NOMO-1 (cell line): ENCODE results near the gene SLC9A9.

Experiments used
- DNase-seq, 2 experiments: peaks; one replicate each; lab custom pipeline; 2025; ENCODE audit not compliant: unreplicated experiment in 2 of 2; lab: John Stamatoyannopoulos, UW

SLC9A9 gene

DNA sequence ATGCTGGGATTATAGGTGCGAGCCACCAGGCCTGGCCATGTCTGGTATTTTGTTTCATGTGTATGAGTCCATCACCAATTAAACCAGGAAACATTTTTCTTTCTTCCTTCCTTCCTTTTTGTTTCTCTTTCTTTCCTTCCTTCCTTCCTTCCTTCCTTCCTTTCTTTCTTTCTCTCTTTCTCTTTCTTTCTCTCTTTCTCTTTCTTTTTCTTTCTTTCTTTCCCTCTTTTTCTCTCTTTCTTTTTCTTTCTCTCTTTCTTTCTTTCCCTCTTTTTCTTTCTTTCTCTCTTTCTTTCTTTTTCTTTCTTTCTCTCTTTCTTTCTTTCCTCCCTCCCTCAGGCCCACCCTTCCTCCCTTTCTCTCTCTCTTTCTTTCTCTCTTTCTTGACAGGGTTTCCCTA, 83.4 kb downstream of the SLC9A9 start:
- no peak for DNase-seq

DNA sequence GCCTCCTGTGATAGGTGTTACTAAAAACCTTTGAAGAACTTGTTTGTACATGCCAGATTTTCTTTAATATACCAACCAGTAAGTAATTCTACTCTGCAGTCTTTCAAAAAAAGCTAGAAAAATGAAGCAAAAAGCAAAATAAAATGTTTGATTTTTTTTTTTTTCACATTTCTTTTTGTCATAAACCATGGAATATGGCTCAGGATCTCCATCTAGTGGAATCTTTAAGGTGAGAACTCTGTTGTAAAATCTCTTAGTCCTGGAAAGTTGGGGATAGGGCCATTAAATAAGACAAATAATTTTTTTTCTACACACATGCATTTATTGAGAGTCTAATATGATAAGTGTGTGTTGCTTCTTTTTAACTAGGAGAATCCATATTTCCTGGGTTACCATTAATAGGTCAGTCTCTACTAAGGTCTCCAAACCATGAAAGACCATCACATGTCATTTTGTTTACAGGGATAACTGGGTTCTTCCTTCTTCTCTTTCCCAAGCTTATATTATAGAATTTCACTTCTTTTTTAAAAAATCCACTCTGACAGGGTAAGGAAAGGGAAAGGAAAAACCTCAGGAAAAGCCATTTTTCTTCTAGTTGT, 84.6 kb downstream of the SLC9A9 start:
- peak in 1 of 2 experiments; percentile 12 for DNase-seq

DNA sequence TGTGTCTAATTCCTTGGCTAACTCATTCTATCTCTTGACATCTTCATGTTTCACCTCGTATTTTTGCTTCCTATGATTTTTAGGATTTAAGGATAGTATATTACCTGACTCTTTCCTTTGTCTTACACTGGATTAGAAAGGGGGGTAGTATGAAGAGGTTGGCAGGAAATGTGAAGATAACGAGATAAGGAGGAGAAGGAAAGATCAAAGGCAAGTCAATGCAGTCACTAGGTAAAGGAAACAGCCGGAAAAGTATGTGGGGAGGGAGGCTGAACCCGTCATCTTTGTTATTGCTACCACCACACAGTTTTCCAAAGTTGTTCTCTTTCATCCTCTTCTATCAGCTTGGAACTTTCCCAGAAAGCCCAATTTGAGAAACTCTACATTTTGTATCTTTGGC, 90.6 kb downstream of the SLC9A9 start:
- DNase-seq: no peak

DNA sequence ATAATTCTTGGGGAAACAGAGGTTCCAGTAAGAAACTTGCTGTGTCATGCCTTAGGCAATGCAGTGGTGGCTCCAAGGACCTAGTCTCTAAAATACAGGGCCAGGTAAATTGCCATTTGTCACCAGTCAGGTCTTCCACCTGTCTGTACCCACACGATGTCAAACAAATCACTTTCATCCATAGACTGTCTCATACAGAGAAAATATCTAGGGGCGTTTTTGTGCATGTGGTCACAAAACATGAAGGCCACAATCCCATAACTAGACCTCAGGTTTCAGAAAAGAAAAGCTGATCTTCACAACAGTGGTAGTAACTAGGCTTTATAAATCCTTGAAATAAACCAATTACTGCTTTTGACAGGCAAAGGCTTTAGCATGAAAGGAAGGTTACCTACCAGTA, 92.3 kb downstream of the SLC9A9 start:
- no peak for DNase-seq

DNA sequence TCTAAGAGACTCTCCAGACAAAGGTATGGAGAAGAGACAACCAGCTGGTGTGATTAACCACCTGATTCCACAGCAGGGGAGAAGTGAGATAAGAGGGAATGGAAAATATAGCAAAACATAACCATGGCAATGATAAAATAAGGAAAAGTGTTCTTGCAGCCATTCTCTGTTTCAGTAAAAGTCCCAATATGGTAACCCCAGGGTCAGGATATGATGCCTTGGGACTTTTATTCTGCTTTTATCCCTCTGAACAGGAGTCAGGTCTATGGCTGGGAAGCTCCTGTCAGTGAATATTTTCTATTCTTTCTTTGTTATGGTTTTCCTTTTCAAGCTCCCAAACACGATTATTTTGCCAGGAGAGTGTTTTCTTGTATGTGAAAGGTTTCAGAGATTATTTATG, 94.2 kb downstream of the SLC9A9 start:
- DNase-seq: no peak

DNA sequence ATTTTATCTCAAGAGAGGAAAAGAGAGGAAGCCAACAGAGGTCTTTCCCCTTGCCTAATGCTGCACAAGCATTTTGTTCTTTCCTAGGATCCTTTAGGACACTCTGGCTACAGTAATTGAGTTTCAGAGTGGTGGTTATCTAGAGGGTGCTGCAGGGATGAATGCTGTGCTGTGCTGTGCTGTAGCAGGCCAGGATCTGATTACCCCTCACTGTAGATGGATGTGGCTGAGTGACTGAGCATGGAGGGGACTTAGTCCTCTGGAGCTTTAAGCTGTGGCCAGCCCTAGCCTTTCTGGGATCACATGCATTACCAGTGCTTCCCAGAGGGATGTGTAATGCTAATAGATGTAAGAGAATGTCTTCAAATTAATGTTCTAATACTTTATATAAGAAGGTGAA, 94.8 kb downstream of the SLC9A9 start:
- DNase-seq: no peak

DNA sequence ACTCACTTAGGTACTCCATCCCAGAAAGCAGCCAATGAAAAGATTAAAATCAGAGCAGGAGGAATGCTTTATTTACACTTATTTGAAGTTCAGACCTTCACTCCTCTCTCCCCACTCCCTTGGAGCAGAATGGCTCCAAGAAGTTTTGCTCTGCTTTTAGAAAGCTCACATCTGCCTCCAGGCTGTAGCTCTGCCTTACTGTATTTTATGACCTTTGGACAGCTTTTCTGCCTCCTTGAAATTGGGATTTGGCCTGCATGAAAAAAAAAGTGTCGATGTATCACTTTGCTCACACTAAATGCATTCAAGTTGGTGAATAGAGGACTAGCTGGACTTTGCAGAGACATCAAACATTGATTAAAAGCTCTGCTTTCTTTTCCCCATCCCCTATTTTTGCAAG, 95.3 kb downstream of the SLC9A9 start:
- DNase-seq: no peak

DNA sequence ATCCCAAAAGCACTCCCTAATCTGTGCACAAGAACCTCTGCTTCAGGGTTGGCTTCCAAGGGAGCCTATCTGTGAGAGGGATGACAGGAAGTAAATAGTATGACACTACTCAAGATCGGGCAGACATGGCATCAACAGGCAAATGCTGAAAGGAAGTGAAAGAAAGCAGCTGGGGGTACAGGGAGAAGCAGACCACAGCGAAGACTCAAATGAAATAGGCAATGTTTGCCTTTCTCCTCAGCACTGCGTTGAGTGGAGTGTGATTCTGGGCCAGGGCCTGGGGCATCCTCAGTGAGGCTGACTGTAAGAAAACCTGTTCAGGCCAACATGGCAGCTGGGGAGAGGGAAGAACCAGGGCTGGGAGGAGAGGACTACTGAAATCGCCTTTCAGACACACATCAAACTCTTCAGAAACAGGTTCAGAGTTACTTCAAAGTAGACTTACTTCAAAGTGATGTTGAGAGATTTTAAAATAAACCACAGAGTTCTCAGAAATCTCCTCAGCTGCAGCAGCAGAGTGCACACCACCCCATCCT, 96.6 kb downstream of the SLC9A9 start:
- DNase-seq: peak; percentile 34 to 78

DNA sequence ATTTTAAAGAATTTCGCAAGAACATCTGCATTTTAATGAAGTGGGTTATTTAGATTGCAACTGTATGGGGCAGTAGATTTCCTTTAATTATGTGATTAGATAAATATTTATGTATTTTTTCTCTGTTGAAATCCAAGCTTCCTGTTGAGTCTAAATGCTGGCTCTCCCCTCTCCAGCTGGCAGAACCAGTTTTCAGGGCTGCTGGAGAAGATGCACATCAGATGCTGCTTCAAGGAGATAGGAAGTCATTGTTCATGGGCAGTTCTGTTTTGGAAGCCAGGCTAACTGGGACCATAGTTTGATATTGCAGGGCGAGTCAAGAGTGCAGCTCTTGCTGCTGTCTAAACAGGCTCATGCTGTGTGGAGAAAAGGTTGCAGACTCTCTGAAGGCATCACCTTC, 97.4 kb downstream of the SLC9A9 start:
- no peak for DNase-seq

DNA sequence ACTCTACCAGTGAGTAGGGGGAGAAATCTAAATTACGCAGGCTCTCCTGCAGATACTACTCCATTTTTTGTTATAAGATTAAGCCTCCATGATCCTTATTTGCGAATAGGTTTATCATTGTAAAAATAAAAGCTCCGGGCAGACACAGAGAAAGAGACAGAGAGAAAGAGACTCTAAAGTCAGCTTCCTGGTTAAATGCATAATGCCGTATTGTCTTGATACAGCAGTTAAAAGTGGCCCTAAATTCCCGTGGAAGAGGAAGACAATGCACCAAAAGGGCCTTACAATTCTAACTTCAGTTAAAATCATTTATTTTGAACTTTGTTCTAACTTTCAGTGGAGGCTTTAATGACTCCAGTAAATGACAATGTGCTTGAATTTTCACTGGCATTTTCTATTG, 98.3 kb downstream of the SLC9A9 start:
- no peak for DNase-seq

DNA sequence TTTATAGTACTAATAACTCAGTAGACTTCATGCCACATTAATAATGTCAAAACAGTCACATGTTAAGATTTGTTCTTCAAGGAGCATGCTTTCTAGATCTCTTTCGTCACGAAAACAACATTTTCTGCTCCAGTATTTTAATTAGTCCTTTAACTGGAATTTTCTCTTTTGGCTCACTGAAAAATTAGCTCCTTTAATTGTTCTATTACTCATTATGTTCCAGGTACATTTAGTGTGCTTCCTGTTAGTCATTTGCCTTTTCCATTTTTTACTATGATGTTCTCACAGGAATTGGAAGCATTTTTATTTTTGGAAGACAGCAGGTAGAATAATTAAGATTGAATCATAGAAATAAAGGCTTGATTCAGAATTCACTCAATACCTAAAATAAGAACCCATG, 111.2 kb downstream of the SLC9A9 start:
- no peak for DNase-seq

DNA sequence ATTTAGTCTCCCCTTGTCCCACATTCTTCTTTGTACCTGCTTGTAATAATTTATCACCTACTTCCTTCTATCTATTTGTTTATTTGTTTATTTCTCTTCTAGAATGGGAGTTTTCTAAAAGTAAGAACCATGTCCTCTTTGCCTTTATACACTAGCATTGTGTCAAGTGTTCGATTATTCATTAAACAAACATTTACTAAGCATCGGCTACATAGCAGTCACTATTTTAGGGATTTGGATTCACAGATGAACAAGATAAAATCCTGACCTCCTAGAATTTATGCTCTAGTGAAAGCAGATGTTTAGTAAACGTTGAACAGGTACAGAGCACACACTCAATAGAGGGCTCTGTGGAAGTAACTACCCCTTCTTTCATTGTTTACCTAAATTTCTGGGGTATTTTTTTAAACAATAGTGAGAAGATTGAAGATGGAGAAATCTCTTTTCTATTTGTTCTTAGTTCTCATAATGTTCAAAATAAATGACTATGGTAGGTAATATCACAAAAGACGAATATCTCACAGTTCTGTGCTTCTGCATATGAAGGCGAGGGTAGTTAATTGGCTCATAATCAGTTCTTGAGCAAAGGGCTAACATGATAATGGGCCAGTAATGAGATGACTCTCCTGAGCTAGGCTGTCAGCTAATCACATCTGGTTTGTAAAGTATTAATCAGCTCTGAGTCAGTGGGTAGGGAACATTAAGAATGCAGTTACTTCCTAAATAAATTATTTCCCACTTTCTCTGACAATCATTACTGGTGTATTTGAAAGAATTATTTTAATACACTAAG, 111.9 kb downstream of the SLC9A9 start:
- no peak for DNase-seq

DNA sequence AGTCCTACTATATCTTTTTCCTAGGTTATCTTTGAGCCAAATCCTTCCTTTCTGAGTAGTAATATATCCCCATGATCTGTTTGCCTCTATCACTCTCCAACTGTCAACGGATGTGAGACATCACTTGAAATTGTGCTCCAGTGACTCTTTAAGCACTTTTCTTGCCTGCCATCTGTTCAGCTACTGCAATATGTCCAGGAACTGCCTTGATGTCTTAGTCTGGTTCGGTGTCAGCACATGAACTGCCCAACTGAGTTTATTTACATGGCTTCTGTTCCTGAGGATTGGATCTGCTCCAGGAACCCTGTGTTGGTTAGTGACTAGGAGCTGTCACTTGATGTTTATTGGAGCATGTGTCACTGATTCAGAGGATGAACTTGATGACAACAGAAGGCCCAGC, 116.5 kb downstream of the SLC9A9 start:
- DNase-seq: no peak

DNA sequence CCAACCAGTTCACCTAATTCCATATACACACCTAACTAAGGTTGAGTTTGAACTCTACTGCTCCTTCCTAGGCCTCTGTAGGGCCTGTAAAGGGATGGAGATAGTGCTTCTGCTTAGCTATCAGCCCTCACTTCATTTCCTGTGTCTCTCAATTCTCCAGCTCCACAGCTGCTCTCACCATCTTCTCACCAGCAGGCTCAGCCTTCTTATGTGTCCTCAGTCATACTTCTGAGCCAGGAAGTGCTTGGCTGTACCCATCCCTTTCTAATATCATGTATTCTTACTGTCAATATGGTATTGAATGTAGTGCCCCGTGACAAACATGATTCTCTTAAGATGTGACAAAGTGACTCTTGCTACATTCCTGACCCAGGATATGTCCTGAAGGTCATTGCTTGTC, 116.9 kb downstream of the SLC9A9 start:
- DNase-seq: no peak

DNA sequence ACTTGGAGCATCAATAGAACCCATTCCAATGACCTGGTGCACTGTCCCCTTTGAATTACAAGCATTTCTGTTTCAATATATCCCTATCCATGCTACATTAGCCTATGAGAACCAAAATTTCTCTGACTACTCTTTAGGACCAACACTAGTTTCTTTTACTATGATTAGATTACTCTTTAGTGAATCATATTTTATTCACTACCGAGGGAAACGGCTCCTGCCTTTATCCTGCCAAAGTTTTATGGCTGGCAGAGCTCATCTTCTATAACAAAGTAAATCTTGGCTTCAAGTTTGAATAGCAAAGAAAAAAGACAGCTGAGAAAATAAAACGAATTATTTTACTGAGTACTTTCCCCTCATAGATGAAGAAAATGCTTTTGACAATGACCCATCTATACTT, 120.9 kb downstream of the SLC9A9 start:
- no peak for DNase-seq

DNA sequence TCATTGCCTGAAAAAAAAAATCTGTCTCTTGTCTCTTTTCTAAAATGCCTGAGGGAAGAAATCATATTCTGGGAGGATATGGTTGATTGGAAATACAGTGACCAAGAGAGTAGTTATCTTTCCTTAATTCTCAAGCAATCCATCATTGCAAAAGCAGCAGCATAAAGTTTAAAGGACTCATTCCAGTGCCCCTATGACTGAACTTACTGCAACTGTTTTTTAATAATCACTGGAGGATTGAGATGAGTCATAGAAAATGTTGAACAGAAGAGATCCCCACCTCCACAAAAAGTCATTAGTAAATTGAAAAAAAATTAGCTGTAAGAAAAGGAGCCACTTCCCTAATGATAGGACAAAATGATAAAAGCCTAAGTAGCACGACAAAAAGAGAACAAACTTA, 121.5 kb downstream of the SLC9A9 start:
- no peak for DNase-seq

DNA sequence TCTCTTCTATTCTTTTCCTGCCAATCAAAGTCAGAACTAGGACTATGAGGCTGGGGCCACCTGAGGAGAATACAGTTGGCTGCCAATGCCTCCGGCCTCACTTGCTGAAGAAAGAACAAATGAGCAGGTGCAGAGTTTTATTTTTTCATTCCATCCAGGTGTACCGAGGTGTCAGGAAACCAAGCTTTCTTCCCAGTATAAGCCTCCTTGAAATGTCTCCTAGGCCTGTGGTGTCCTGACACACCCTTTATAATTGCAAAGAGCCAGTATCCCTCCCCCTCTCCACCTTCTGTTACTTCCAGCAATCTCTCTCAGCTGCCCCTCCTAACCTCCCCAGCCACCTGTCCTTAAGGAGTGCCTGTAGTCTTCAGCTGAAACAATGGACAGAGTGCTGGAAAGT, 127.9 kb downstream of the SLC9A9 start:
- no peak for DNase-seq

DNA sequence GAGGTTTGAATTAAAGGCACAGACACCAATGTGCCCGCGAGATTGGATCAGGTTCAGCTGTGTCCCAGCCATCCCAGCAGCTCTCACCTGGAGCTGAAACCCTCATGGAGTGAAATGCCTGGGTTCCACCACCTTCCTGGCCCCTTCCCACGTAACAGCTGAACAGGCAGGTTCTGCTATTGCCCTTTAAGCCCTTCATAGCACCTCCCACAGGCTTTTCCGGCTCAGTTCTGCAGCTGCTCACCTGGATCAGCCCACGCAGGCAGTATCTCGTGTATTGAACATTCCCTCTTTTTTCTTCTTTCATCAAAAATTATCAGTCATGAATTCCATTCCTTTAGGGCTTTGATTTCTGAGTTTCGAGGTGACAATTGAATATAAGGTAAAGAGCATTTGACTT, 129.8 kb downstream of the SLC9A9 start:
- no peak for DNase-seq

DNA sequence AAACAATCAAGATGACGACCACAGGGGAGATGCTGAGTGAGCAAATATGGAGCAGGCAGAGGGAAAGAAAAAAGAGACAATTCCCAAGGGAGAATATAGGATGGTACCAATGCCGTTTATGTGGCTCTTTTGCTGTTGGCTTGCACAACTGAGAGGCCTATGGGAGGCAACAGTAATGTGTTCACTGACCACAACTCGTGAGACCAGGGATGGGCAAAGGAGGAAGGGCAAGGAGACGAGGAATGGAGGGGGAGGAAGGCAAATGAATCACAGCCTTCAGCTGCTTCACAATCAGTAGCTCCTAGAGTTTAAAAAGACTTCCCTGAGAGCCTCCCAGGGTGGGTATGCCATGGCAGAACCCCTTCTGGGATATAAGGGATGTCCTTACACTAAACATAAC, 131.5 kb downstream of the SLC9A9 start:
- no peak for DNase-seq

DNA sequence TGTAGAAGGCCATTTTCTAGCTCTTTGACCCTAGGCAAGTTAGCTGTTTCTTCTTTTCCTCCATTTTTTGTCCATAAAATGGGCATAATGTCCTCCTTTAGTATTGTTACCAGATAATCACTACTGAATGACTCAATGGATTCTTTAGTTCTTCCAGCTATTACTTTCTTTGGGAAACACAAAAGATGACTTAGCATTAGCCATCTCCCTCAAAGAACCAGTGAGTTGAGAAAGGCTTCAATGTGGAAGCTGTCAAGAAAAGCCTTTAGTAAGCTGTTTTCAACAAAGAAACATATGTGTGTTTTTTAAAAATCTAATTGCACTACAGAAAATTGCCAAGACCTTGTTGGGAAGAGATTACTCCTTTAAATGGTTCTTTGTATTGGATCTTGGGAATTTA, 135.7 kb downstream of the SLC9A9 start:
- no peak for DNase-seq

DNA sequence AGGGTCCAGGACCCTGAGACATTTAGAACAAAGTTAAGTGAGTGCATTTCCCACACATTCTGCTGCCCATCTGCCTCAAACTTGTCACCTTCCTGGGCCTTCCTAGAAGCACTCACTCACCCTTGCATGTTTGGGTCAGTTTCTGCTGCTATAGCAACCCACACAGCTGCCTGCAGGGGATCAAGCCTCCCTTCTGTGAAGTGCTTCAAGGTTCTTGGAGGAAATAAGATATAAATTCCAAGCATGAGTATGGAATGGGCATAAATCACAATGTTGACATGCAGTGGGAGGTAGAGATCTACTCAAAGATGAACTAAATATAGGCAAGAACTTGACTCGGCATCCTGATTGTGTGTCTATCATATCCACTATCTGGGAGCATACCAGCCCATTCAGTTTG, 140.4 kb downstream of the SLC9A9 start:
- no peak for DNase-seq

DNA sequence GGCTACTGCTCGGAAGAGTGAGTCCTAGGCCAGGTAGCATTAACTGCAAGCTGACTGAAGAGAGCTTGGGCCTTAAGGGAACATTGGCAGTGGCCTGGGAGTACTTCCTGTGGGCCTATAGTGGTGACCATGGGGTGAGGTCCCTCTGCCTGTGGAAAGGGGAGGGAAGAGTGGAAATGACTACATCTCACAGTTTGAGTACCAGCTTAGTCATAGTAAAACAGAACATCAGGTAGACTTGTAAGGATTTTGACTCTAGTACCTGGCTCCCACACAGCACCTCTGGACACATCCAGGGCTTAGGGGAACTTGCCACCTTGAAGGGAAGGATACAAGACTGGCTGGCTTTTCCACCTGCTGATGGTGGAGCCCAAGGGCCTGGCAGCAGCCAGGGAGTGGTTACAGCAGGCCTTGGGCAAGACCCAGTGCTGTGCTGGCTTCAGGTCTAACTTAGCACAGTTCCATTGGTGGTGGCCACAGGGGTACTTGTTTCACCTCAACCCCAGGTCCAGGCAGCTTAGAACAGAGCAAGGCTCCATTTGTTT, 147.8 kb downstream of the SLC9A9 start:
- DNase-seq: no peak
